ENCODE measurements around the gene ZNF319.
A peak's percentile ranks its signal among the peaks of the same experiment; 100 is the strongest.

The ZNF319 gene

GRCh38 chr16:57951204-57951960 lies 49.1 kb downstream of the ZNF319 start:
- no peak for DNase-seq

GRCh38 chr16:57950382-57950781 lies 50.1 kb downstream of the ZNF319 start:
- no peak for DNase-seq

DNA sequence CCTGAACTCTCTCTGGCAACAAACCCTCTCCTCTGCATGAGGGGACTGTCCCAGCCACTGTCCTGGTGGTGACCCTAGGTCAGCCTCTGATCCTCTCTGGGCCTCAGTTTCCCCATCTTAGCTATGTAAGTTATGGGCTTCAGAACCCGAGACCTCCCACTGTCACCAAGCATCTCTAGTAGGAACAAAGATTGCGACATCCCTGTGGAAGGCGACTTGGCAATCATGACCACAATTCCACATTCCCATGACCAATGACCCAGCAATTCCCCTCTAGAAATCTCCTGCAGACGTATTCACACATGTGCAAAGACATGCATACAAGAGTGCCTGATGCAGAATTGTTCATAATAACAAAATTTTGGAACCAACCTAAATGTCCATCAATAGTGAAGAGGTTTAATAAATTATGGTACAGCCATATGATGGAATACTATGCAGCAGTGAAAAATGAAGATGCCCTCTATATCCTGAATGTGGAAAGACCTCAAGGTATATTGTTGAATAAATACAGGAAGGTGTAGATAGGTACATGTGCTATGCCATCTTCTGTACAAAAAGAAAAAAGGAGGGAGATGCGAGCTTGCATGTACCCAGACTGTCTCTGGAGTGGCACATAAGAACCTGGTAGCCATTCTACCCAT lies 50.8 kb downstream of the ZNF319 start:
- DNase-seq: no peak

- no peak for DNase-seq
These were observed 51.5 kb downstream of the ZNF319 start for GRCh38 chr16:57949013-57949412.

GRCh38 chr16:57948027-57948426 lies 52.4 kb downstream of the ZNF319 start:
- no peak for DNase-seq

DNA sequence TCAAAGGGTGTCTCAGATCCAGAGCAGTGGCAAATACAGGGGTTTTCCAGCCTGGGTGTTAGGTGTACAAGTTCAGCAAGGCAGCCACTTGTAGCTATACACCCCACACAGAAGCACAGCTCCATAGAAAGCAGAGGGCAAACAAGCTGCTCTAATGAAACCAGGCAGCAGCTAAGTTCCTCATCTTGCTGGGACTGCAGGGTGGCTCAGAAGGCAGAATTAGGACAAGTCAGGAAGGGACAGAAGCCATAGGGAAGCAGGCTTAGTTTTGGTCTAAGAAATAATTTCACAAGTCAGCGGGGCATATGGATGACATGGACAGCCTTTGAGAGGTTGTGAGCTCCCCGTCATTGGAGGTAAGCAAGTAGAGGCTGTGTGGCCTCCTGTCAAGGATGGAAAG lies 53.2 kb downstream of the ZNF319 start:
- no peak for DNase-seq

DNA sequence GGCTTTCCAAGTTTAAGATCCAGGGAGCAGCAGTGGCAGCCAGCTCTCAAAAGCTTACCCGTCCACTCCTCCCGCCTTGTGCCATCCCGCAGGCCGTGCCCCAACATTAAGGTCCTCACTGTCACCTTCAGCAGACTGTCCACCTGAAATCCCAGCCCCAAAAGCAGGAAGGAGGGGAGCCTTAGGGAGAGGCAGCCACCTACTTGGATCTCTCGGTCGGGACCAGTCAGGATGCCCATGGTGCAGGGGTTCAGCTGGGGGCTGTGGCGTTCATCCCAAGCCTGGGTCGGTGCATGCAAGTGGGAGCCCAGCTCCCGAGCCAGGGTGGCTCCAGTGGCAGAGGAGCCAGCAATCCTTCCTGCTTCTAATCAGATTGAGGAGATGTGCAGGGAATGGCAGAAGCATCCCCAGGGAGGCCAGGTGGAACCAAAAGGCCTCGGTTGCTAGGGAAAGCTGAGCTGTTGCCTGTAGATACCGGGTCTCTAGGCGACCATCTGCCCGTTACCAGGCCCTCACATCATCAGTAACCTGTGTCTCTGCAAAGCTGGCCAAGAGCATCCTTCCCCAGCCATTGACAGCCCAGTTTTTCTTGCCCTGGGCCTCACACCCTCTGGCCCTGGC lies 54.2 kb downstream of the ZNF319 start:
- DNase-seq: peak; percentile 19

DNA sequence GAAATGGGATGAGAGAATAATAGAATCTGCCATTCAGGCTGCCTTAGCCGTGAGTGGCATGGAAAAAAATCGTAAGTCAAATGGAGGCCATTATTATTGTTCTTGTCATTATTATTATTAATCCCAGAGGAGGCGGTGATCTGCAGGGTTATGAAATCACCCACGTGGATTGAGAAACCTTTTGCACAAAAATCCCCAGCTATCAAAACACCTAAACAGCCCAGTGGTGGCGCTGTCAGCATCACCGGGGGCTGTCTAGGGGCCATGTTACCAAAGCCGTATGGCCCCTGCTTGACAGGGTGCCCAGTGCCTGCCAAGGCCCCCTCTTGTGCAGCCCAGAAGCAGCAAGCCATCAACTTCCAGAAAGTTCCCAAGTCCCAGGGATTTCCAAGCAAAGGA lies 54.7 kb downstream of the ZNF319 start:
- DNase-seq: no peak

DNA sequence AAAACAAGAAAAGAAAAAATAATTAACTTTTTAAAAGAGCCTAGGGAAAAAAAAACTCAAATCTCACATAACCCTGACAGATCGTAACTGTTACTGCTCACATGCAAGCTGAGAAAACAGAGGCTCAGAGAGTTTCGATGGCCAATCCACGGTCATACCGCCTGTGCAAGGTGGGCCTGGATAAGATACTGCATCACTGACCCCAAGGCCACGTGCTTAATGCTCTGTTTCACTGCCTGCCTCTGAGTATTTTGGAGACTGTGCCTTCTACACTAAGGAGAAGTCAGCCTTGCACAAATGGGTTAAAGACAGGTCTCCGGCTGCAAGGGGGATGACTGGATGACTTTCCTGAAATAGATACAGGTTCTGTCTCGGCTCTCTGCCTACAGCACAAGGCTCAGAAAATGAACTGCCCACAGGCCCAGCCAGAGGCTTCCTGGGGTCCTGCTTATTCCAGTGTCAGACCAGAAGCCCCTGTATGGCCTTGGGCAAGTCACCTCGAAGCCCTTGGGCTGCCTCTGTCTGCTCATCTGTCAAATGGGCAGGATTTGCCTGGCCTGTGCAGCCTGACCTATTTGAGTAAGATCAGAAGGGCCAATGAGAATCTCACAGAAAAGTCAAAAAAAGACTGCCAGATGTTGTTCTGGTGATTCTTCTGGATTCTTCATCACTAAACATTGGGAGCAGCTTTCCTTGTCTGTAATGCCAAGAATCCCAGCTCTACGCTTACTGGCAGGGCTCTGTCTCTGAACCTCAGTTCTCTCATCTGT lies 55.3 kb downstream of the ZNF319 start:
- no peak for DNase-seq

Data from COR-L47 (cell line).